Liver (tissue), 9 donors: ENCODE measurements around the gene GRM1. TPM values are rescaled to one million over a fixed set of nuclear protein-coding genes. Genes with fewer than 3 reads are reported as not detected.

ENCODE experiments used
- DNase-seq: peaks from one replicate; pipeline ENCODE4 v3.0.0-alpha.2; 2017; ENCODE audit warnings: low spot score
- H3K27ac ChIP-seq, 2 donors: one replicate each; pipeline ENCODE4 v1.7.0; 2013; ENCODE audit warnings: inconsistent platforms in 2 of 2, low read length in 2 of 2, control low read depth in 1 of 2, low read depth in 1 of 2, mild to moderate bottlenecking in 1 of 2
- H3K27me3 ChIP-seq, 4 donors: one replicate each; pipeline versions ENCODE4 v1.6.1 to v1.7.0; 2013; ENCODE audit warnings: low read length in 3 of 4, inconsistent platforms in 1 of 4, mild to moderate bottlenecking in 1 of 4, moderate library complexity in 1 of 4; ENCODE audit not compliant: control insufficient read depth in 4 of 4, insufficient read depth in 4 of 4
- H3K36me3 ChIP-seq, 4 donors: one replicate each; pipeline versions ENCODE4 v1.6.1 to v1.7.0; 2013; ENCODE audit warnings: low read length in 3 of 4, mild to moderate bottlenecking in 3 of 4, low read depth in 1 of 4, moderate library complexity in 1 of 4; ENCODE audit not compliant: control insufficient read depth in 4 of 4, insufficient read depth in 3 of 4
- H3K4me1 ChIP-seq, 4 donors: one replicate each; pipeline versions ENCODE4 v1.6.1 to v1.7.0; 2013; ENCODE audit warnings: low read length in 3 of 4, mild to moderate bottlenecking in 3 of 4, moderate library complexity in 1 of 4; ENCODE audit not compliant: control insufficient read depth in 4 of 4, insufficient read depth in 4 of 4
- H3K4me3 ChIP-seq, 3 donors: one replicate each; pipeline versions ENCODE4 v1.6.1 to v1.7.0; 2013; ENCODE audit warnings: low read length in 3 of 3, control low read depth in 1 of 3, low read depth in 1 of 3, mild to moderate bottlenecking in 1 of 3
- H3K9ac ChIP-seq, 2 donors: one replicate each; pipeline ENCODE4 v1.7.0; 2013; ENCODE audit warnings: low read length in 2 of 2, mild to moderate bottlenecking in 2 of 2, moderate library complexity in 2 of 2, control low read depth in 1 of 2, low read depth in 1 of 2
- H3K9me3 ChIP-seq, 4 donors: one replicate each; pipeline versions ENCODE4 v1.6.1 to v1.7.0; 2013; ENCODE audit warnings: low read length in 3 of 4; ENCODE audit not compliant: control insufficient read depth in 4 of 4
- ATF3 ChIP-seq: IDR thresholded peaks from 2 replicates; pipeline ENCODE4 v1.6.1; 2016; ENCODE audit warnings: antibody characterized with exemption
- CTCF ChIP-seq: fragments of 150-350 bp; IDR thresholded peaks from 2 replicates; pipeline ENCODE4 v1.5.1; 2017; ENCODE audit warnings: improper control_type of control experiment, low read depth, low read length; ENCODE audit not compliant: missing input control
- EGR1 ChIP-seq, 2 donors: IDR thresholded peaks; 2 replicates each; pipeline ENCODE4 v1.6.1; 2016 to 2018; ENCODE audit warnings: antibody characterized with exemption in 2 of 2, low read depth in 2 of 2
- FOXA1 ChIP-seq: IDR thresholded peaks from 2 replicates; pipeline ENCODE4 v1.6.1; 2016; ENCODE audit warnings: antibody characterized with exemption
- FOXA2 ChIP-seq: IDR thresholded peaks from 2 replicates; pipeline ENCODE4 v1.6.1; 2016; ENCODE audit warnings: antibody characterized with exemption
- GABPA ChIP-seq, 2 donors: IDR thresholded peaks in 1 of 2; conservative IDR thresholded peaks in 1 of 2; 2 replicates each; pipeline ENCODE4 v1.6.1; 2016; ENCODE audit warnings: antibody characterized with exemption in 2 of 2, mild to moderate bottlenecking in 1 of 2, moderate library complexity in 1 of 2
- HNF4A ChIP-seq, 2 donors: conservative IDR thresholded peaks; 2 replicates each; pipeline ENCODE4 v1.6.1; 2016; ENCODE audit warnings: antibody characterized with exemption in 2 of 2, mild to moderate bottlenecking in 2 of 2
- HNF4G ChIP-seq: IDR thresholded peaks from 2 replicates; pipeline ENCODE4 v1.6.1; 2016; ENCODE audit warnings: antibody characterized with exemption
- JUND ChIP-seq, 2 donors: IDR thresholded peaks; 2 replicates each; pipeline ENCODE4 v1.6.1; 2016; ENCODE audit warnings: antibody characterized with exemption in 2 of 2
- MAX ChIP-seq: IDR thresholded peaks from 2 replicates; pipeline ENCODE4 v1.6.1; 2016; ENCODE audit warnings: antibody characterized with exemption
- NR2F2 ChIP-seq: IDR thresholded peaks from 2 replicates; pipeline ENCODE4 v1.6.1; 2016; ENCODE audit warnings: antibody characterized with exemption
- RAD21 ChIP-seq, 2 donors: IDR thresholded peaks; 2 replicates each; pipeline ENCODE4 v1.6.1; 2016; ENCODE audit warnings: antibody characterized with exemption in 2 of 2, mild to moderate bottlenecking in 2 of 2
- REST ChIP-seq: IDR thresholded peaks from 2 replicates; pipeline ENCODE4 v1.6.1; 2016; ENCODE audit warnings: antibody characterized with exemption, mild to moderate bottlenecking
- RXRA ChIP-seq, 2 donors: IDR thresholded peaks; 2 replicates each; pipeline ENCODE4 v1.6.1; 2017 to 2018; ENCODE audit warnings: antibody characterized with exemption in 2 of 2, mild to moderate bottlenecking in 1 of 2
- SP1 ChIP-seq: IDR thresholded peaks from 2 replicates; pipeline ENCODE4 v1.6.1; 2018; ENCODE audit warnings: antibody characterized with exemption, mild to moderate bottlenecking
- TAF1 ChIP-seq: conservative IDR thresholded peaks from 2 replicates; pipeline ENCODE4 v1.6.1; 2016; ENCODE audit warnings: antibody characterized with exemption, mild to moderate bottlenecking
- YY1 ChIP-seq: IDR thresholded peaks from 2 replicates; pipeline ENCODE4 v1.6.1; 2016; ENCODE audit warnings: antibody characterized with exemption, mild to moderate bottlenecking
- WGBS: extraction: QIAGEN DNeasy Blood & Tissue Kit; methylation state at CpG from one replicate; pipeline ENCODE4 v1.1.7; 2013; 5-methylcytosine and 5-hydroxymethylcytosine counted together
- polyA plus RNA-seq, 2 donors: library from polyadenylated mRNA; stranded (reverse) in 1 of 2; unstranded in 1 of 2; fragments of 200-250 nt in 1 of 2; fragments of >200 nt in 1 of 2; fragmentation: Nextera tagmentation in 1 of 2; extraction: Ambion mirVana in 1 of 2; gene quantifications; one replicate each; pipeline versions ENCODE4 v1.2.1 to v1.2.3, GENCODE V29; 2013 to 2015
- total RNA-seq, 2 donors: library from RNA; depleted of rRNA; stranded (reverse); fragments of >200 nt; gene quantifications; one replicate each; pipeline ENCODE4 v1.2.3, GENCODE V29; 2014
- donor health status: healthy.
- donor health status: healthy.
- donor health status: healthy.
- donor health status: healthy.
- donor health status: healthy.

The GRM1 gene
- total and polyA plus RNA-seq, 4 donors: under 0.01 to 0.05 (median 0.01) TPM; not detected in 1

GRCh38 chr6:146183831-146184230, 155.0 kb downstream of the GRM1 start:
- 52% methylated on average over 1 of the region's 1 CpG for WGBS
- Histone ChIP-seq H3K9ac (no peak overlapping the region), H3K27ac (no peak overlapping the region), H3K4me3 (no peak overlapping the region), H3K36me3 (no peaks in the 10 kb centered on the region), H3K4me1 (no peaks in the 10 kb centered on the region), H3K27me3 (no peaks in the 10 kb centered on the region), H3K9me3 (no peaks in the 10 kb centered on the region)
- DNase-seq: no peak
- no peak for TF ChIP-seq SP1
- TF ChIP-seq EGR1 (IDR thresholded peaks at IDR 0.05; ENCODE audit: low read depth in 2 of 2): no peak
- TF ChIP-seq HNF4G: no peak
- TF ChIP-seq REST: no peak
- TF ChIP-seq YY1: no peak
- TF ChIP-seq NR2F2: no peak
- TF ChIP-seq FOXA2: no peak
- TF ChIP-seq FOXA1: no peak
- no peak for TF ChIP-seq GABPA (IDR thresholded peaks at IDR 0.05 in 1 of 2, conservative IDR thresholded peaks at IDR 0.05 in 1 of 2)
- no peak for TF ChIP-seq HNF4A (conservative IDR thresholded peaks at IDR 0.05)
- no peak for TF ChIP-seq MAX
- TF ChIP-seq RXRA (IDR thresholded peaks at IDR 0.05): no peak
- no peak for TF ChIP-seq ATF3
- no peak for TF ChIP-seq TAF1

GRCh38 chr6:146184701-146185100, 155.8 kb downstream of the GRM1 start:
- no peak for DNase-seq
- Histone ChIP-seq H3K27me3 (no peaks in the 10 kb centered on the region), H3K27ac (no peak overlapping the region), H3K36me3 (no peaks in the 10 kb centered on the region), H3K9ac (no peak overlapping the region), H3K9me3 (no peaks in the 10 kb centered on the region), H3K4me1 (no peaks in the 10 kb centered on the region), H3K4me3 (no peak overlapping the region)
- 88% methylated on average over 1 of the region's 1 CpG for WGBS
- TF ChIP-seq TAF1: no peak
- TF ChIP-seq RXRA (IDR thresholded peaks at IDR 0.05): no peak
- no peak for TF ChIP-seq HNF4A (conservative IDR thresholded peaks at IDR 0.05)
- no peak for TF ChIP-seq FOXA1
- no peak for TF ChIP-seq YY1
- TF ChIP-seq FOXA2: no peak
- TF ChIP-seq CTCF: no peak
- TF ChIP-seq GABPA (IDR thresholded peaks at IDR 0.05 in 1 of 2, conservative IDR thresholded peaks at IDR 0.05 in 1 of 2): no peak
- no peak for TF ChIP-seq EGR1 (IDR thresholded peaks at IDR 0.05; ENCODE audit: low read depth in 2 of 2)
- no peak for TF ChIP-seq MAX
- TF ChIP-seq HNF4G: no peak
- no peak for TF ChIP-seq REST
- TF ChIP-seq RAD21 (IDR thresholded peaks at IDR 0.05): no peak
- no peak for TF ChIP-seq JUND (IDR thresholded peaks at IDR 0.05)
